Measurements from ENCODE around the gene CREM. TPM values are rescaled to one million over a fixed set of nuclear protein-coding genes. Genes with fewer than 3 reads are reported as not detected.

The CREM gene
- total RNA-seq, 4 donors from 2014 or later: 24.3 to 42.5 (median 30.1) TPM

DNA sequence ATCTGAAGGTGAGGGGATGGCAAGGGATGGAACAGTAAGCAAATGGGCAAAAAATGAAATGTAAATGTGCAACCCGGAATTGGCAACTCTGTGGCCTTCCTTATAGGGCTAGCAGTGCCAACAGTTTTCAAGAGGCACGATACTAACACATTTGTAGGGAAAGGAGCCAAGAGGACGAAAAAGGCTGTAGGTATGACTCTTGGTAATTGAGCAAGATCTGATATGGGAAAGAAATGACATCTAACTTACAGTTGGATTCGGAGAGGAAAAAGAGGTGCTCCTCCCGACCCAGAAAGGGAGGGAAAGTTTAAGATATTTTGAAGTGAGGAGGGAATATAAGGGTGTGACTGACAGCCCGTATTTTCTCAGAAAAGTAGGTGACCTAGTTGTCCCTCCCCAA, 2.1 kb upstream of the CREM start:
- ATAC-seq: no peak
- TF ChIP-seq, protein P1, sequence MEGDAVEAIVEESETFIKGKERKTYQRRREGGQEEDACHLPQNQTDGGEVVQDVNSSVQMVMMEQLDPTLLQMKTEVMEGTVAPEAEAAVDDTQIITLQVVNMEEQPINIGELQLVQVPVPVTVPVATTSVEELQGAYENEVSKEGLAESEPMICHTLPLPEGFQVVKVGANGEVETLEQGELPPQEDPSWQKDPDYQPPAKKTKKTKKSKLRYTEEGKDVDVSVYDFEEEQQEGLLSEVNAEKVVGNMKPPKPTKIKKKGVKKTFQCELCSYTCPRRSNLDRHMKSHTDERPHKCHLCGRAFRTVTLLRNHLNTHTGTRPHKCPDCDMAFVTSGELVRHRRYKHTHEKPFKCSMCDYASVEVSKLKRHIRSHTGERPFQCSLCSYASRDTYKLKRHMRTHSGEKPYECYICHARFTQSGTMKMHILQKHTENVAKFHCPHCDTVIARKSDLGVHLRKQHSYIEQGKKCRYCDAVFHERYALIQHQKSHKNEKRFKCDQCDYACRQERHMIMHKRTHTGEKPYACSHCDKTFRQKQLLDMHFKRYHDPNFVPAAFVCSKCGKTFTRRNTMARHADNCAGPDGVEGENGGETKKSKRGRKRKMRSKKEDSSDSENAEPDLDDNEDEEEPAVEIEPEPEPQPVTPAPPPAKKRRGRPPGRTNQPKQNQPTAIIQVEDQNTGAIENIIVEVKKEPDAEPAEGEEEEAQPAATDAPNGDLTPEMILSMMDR (IDR thresholded peaks at IDR 0.05 in 4 of 5, conservative IDR thresholded peaks at IDR 0.05 in 1 of 5): no peak
- no peak for TF ChIP-seq POLR2A (IDR thresholded peaks at IDR 0.05)
- Histone ChIP-seq H3K27me3 (no peaks in the 10 kb centered on the region), H3K36me3 (no peaks in the 10 kb centered on the region), H3K9me3 (no peaks in the 10 kb centered on the region), H3K4me1 (peaks cover 11 to 18% of the 10 kb centered on the region in 2 donors), H3K4me3 (no peak overlapping the region), H3K27ac (no peak overlapping the region)
- in situ Hi-C loops (cut with MboI; ENCODE audit: low sequenced_read_pairs in 4 of 4) (loop anchor here in 3 of 4 donors (5.0 to 25.0 kb wide), 3 partner anchors 93 to 438 kb away; partner anchors contain the start of gene CCNY (in 1 of the 3)), intact Hi-C loops (cut with DNase I; ENCODE audit: low total_unique reads) (loop anchor here (10.0 kb wide), 1 partner anchor 430 kb away; no protein-coding TSS in a partner anchor)
- DNase-seq: no peak

DNA sequence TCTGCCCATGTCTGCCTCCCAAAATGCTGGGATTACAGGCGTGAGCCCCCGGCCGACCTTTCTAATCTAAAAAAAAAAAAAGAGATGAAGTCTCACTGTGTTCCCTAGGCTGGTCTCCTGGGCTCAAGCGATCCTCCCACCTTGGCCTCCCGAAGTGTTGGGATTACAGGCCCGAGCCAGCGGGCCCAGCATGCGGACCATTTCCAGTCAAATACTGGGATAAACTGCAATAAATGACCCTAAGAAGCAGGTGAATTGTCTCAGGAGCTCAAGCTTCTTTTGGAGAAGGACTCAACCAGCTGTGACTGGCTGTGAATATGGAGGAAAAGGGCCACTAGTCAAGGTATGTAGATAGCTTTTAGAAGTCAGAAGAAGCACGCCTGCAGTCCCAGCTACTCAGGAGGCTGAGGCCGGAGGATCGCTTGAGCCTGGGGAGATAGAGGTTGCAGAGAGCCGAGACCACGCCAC, 550 bp upstream of the CREM start:
- intact Hi-C loops (cut with DNase I; ENCODE audit: low total_unique reads): loop anchor here (1.0 to 10.0 kb wide), 7 partner anchors 36 to 516 kb away; partner anchors contain the start of genes CUL2 and FZD8
- H3K9me3 ChIP-seq: no peaks in the 10 kb centered on the region
- TF ChIP-seq, protein P1 (IDR thresholded peaks at IDR 0.05 in 4 of 5, conservative IDR thresholded peaks at IDR 0.05 in 1 of 5): no peak
- no peak for TF ChIP-seq POLR2A (IDR thresholded peaks at IDR 0.05)
- ATAC-seq (no peak), DNase-seq (peak in 1 of 2 donors; percentile 16)
- H3K27ac ChIP-seq: peak overlapping the region; percentile 93 to 98 (median 96)
- peak overlapping the region; percentile 51 to 89 (median 82) for H3K4me3 ChIP-seq
- H3K4me1 ChIP-seq: peaks cover 26 to 27% of the 10 kb centered on the region in 2 donors
- in situ Hi-C loops (cut with MboI; ENCODE audit: low sequenced_read_pairs in 4 of 4): no loop called here
- H3K36me3 ChIP-seq: no peaks in the 10 kb centered on the region
- no peaks in the 10 kb centered on the region for H3K27me3 ChIP-seq

DNA sequence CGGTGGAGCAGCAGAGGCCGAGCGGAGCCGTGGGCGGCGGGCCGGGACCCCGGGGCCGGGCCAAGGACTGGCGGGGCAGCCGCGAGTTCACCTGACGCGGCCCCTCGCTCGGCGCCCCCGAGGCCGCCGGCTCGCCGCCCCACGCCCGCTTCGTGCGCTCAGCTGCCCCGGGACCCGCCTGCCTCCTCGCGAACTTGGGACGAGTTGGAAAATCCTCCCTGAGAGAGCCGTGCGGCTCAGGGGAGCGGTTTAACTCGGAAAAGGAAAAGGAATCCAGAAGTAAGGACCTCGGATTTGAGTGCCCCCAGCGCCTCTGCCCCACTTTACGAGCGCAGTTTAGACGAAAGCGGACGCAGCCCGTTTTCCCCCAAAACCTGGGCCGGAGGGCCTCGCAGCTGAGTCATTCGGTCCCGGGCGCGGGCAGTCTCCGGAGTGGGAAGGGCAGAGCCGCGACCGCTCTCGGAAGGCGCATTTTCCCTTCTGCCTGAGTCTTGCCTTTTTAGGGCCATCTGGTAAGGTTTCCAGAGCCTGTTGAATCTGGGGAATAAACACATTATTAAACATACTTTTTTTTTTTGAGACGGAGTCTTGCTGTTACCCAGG, 744 bp downstream of the CREM start:
- peak overlapping the region; percentile 68 to 89 (median 82) for H3K4me3 ChIP-seq
- intact Hi-C loops (cut with DNase I; ENCODE audit: low total_unique reads): loop anchor here (1.0 to 10.0 kb wide), 6 partner anchors 68 to 427 kb away; no protein-coding TSS in a partner anchor
- no peaks in the 10 kb centered on the region for H3K27me3 ChIP-seq
- H3K27ac ChIP-seq: peak overlapping the region; percentile 93 to 98 (median 96)
- H3K4me1 ChIP-seq: peaks cover 27 to 30% of the 10 kb centered on the region in 2 donors
- in situ Hi-C loops (cut with MboI; ENCODE audit: low sequenced_read_pairs in 4 of 4): no loop called here
- DNase-seq (peak; percentile 12 to 36), ATAC-seq (peak; percentile 28)
- no peaks in the 10 kb centered on the region for H3K9me3 ChIP-seq
- no peaks in the 10 kb centered on the region for H3K36me3 ChIP-seq
- TF ChIP-seq POLR2A (IDR thresholded peaks at IDR 0.05): no peak
- TF ChIP-seq, protein P1 (IDR thresholded peaks at IDR 0.05 in 4 of 5, conservative IDR thresholded peaks at IDR 0.05 in 1 of 5): no peak

DNA sequence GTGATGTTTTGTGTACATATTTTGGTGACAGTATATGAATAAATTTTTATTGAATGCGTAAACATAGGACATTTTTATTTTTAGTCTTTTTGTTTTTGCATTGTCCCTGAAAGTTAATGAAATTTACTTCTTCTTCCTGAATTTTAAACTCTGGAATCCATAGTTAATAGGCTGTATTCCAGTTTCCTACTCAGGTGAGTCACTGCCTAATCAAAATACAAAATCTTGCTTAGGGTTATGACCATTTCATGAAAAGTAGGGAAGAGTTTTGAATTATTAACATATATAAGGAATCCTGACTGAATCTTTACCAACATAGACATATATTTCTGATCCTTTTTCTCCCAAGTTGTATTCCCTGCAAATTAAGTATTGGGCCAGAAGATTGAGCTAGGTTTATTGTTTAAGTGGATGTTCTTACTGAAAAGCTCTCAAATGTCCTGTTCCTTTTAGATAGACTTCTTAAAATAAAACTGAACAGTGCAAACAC, 2.6 kb downstream of the CREM start:
- Histone ChIP-seq H3K36me3 (no peaks in the 10 kb centered on the region), H3K27ac (no peak overlapping the region), H3K9me3 (no peaks in the 10 kb centered on the region), H3K27me3 (no peaks in the 10 kb centered on the region), H3K4me3 (no peak overlapping the region), H3K4me1 (peaks cover 27 to 30% of the 10 kb centered on the region in 2 donors)
- ATAC-seq (no peak), DNase-seq (no peak)
- TF ChIP-seq, protein P1 (IDR thresholded peaks at IDR 0.05 in 4 of 5, conservative IDR thresholded peaks at IDR 0.05 in 1 of 5): no peak
- no peak for TF ChIP-seq POLR2A (IDR thresholded peaks at IDR 0.05)
- intact Hi-C loops (cut with DNase I; ENCODE audit: low total_unique reads) (loop anchor here (5.0 to 10.0 kb wide), 3 partner anchors 203 to 426 kb away; no protein-coding TSS in a partner anchor), in situ Hi-C loops (cut with MboI; ENCODE audit: low sequenced_read_pairs in 4 of 4) (no loop called here)

Measured in gastrocnemius medialis (tissue), 4 donors.